Transverse colon (tissue), 4 donors: Measurements from ENCODE around the gene HHIPL2.

Experiments
- EP300 ChIP-seq: sonication (generic); formaldehyde crosslinking; IDR thresholded peaks from one replicate; pipeline ENCODE4 v1.6.1; 2017; ENCODE audit warnings: antibody characterized with exemption, low read depth
- POLR2AphosphoS5 ChIP-seq, 3 donors: sonication (generic); formaldehyde crosslinking; IDR thresholded peaks; one replicate each; pipeline ENCODE4 v1.6.1; 2016; ENCODE audit warnings: antibody characterized with exemption in 3 of 3
- TF ChIP-seq, protein P1 (sequence below), 5 experiments: fragments of 200-600 bp in 3 of 5; fragments of 450-650 bp in 2 of 5; sonication (generic) in 3 of 5; IDR thresholded peaks; 1 replicate in 2 of 5; 2 replicates in 3 of 5; pipeline ENCODE4 v1.5.1; 2016 to 2017; ENCODE audit warnings: antibody characterized with exemption in 5 of 5, inconsistent platforms in 3 of 5, mild to moderate bottlenecking in 2 of 5, moderate library complexity in 1 of 5

DNA sequence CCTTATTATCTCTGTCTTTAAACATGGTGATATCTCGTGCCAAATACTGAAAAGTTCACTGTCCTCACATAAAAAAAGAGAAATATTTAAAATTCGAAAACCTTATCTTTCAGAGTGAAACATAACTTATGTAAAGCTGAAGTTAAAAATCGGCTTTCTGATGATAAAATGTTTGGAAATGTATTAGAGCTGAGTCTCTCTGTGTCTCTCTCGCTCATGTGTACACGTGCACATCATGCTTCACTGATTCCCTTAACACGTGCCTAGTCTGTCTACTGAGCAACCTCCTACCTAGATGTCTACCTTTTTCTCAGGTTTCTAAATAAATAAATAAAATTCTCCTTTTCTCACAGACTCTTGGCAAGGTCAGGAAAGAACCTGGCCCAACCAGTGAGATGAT is 17.1 kb downstream of the HHIPL2 start:
- TF ChIP-seq, protein P1, sequence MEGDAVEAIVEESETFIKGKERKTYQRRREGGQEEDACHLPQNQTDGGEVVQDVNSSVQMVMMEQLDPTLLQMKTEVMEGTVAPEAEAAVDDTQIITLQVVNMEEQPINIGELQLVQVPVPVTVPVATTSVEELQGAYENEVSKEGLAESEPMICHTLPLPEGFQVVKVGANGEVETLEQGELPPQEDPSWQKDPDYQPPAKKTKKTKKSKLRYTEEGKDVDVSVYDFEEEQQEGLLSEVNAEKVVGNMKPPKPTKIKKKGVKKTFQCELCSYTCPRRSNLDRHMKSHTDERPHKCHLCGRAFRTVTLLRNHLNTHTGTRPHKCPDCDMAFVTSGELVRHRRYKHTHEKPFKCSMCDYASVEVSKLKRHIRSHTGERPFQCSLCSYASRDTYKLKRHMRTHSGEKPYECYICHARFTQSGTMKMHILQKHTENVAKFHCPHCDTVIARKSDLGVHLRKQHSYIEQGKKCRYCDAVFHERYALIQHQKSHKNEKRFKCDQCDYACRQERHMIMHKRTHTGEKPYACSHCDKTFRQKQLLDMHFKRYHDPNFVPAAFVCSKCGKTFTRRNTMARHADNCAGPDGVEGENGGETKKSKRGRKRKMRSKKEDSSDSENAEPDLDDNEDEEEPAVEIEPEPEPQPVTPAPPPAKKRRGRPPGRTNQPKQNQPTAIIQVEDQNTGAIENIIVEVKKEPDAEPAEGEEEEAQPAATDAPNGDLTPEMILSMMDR (IDR thresholded peaks at IDR 0.05), result no peak
- TF ChIP-seq POLR2AphosphoS5 (IDR thresholded peaks at IDR 0.05), result no peak
- no peak for TF ChIP-seq EP300
